Lower leg skin (tissue), 3 donors: ENCODE results near the gene FAM118A.

Experiments
- POLR2A ChIP-seq, 2 donors: fragments of 450-650 bp; IDR thresholded peaks; one replicate each; pipeline ENCODE4 v1.6.1; 2016 to 2017; ENCODE audit warnings: antibody characterized with exemption in 2 of 2, mild to moderate bottlenecking in 1 of 2, moderate library complexity in 1 of 2
- TF ChIP-seq, protein P1 (sequence below), 3 donors: fragments of 450-650 bp; IDR thresholded peaks; one replicate each; pipeline ENCODE4 v1.5.1; 2016; ENCODE audit warnings: antibody characterized with exemption in 3 of 3, mild to moderate bottlenecking in 3 of 3, moderate library complexity in 2 of 3

DNA sequence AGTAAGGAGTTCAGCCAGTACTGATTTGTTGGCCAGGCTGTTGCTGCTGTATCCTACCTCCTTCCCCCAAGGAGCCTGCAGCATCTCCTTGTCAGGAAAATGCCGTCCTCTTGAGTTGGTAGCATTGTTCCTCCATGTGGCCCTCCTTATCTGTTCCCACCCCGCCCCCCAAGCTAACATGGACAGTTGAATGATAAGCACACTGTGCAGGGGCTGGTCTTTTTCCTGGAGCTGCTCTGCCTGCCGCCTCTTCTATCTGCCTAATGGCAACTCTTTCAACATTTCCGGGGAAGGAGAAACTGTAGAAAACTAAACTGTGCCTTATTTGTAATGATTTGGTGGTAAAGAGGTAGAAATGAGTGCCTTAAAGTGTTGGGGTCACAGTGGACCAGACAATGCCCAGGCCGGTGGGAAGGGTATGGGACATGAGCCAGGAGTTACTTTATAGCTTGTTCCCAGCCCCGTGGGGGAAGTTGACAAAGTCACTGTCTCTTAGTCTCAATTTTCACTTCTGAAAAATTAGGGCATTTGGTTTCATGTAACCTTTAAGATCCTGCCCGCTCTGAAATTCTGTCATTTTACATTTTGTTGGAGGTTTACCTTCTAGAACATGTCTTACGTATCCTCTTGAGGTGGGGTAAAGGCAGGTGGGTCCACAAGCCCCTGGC, 4.5 kb downstream of the FAM118A start:
- no peak for TF ChIP-seq POLR2A (IDR thresholded peaks at IDR 0.05)
- TF ChIP-seq, protein P1, sequence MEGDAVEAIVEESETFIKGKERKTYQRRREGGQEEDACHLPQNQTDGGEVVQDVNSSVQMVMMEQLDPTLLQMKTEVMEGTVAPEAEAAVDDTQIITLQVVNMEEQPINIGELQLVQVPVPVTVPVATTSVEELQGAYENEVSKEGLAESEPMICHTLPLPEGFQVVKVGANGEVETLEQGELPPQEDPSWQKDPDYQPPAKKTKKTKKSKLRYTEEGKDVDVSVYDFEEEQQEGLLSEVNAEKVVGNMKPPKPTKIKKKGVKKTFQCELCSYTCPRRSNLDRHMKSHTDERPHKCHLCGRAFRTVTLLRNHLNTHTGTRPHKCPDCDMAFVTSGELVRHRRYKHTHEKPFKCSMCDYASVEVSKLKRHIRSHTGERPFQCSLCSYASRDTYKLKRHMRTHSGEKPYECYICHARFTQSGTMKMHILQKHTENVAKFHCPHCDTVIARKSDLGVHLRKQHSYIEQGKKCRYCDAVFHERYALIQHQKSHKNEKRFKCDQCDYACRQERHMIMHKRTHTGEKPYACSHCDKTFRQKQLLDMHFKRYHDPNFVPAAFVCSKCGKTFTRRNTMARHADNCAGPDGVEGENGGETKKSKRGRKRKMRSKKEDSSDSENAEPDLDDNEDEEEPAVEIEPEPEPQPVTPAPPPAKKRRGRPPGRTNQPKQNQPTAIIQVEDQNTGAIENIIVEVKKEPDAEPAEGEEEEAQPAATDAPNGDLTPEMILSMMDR (IDR thresholded peaks at IDR 0.05) = no peak
